ENCODE results near the gene PSMF1.

The PSMF1 gene

GRCh38 chr20:1186367-1186991 is 68.1 kb downstream of the PSMF1 start:
- H3K27ac ChIP-seq, result no peak overlapping the region
- DNase-seq (ENCODE audit: low read depth, low spot score), result no peak

- DNase-seq (ENCODE audit: low read depth, low spot score), result no peak
- no peak overlapping the region for H3K27ac ChIP-seq
Observed at GRCh38 chr20:1187605-1188171, 69.3 kb downstream of the PSMF1 start.

GRCh38 chr20:1188347-1188746 is 69.9 kb downstream of the PSMF1 start:
- no peak overlapping the region for H3K27ac ChIP-seq
- DNase-seq (ENCODE audit: low read depth, low spot score), result no peak

GRCh38 chr20:1189827-1190226 is 71.4 kb downstream of the PSMF1 start:
- H3K27ac ChIP-seq, result no peak overlapping the region
- DNase-seq (ENCODE audit: low read depth, low spot score), result no peak

GRCh38 chr20:1190847-1191246 is 72.4 kb downstream of the PSMF1 start:
- H3K27ac ChIP-seq, result no peak overlapping the region
- DNase-seq (ENCODE audit: low read depth, low spot score), result no peak

- DNase-seq (ENCODE audit: low read depth, low spot score), result no peak
- H3K27ac ChIP-seq, result no peak overlapping the region
Observed at GRCh38 chr20:1191299-1191698, 72.9 kb downstream of the PSMF1 start.

GRCh38 chr20:1195226-1195625 is 76.8 kb downstream of the PSMF1 start:
- no peak for DNase-seq (ENCODE audit: low read depth, low spot score)
- no peak overlapping the region for H3K27ac ChIP-seq

- no peak for DNase-seq (ENCODE audit: low read depth, low spot score)
Observed at GRCh38 chr20:1196634-1197033, 78.2 kb downstream of the PSMF1 start.

GRCh38 chr20:1197801-1198200 is 79.4 kb downstream of the PSMF1 start:
- H3K27ac ChIP-seq, result no peak overlapping the region

More at GRCh38 chr20:1196634-1197033, 78.2 kb downstream of the PSMF1 start:
- no peak overlapping the region for H3K27ac ChIP-seq

GRCh38 chr20:1198751-1199150 is 80.3 kb downstream of the PSMF1 start:
- no peak for DNase-seq (ENCODE audit: low read depth, low spot score)
- no peak overlapping the region for H3K27ac ChIP-seq

More at GRCh38 chr20:1197801-1198200, 79.4 kb downstream of the PSMF1 start:
- no peak for DNase-seq (ENCODE audit: low read depth, low spot score)

GRCh38 chr20:1199212-1199873 is 80.9 kb downstream of the PSMF1 start:
- no peak for DNase-seq (ENCODE audit: low read depth, low spot score)

GRCh38 chr20:1199964-1200363 is 81.6 kb downstream of the PSMF1 start:
- H3K27ac ChIP-seq, result no peak overlapping the region
- no peak for DNase-seq (ENCODE audit: low read depth, low spot score)

More at GRCh38 chr20:1199212-1199873, 80.9 kb downstream of the PSMF1 start:
- H3K27ac ChIP-seq, result no peak overlapping the region

GRCh38 chr20:1202762-1203504 is 84.5 kb downstream of the PSMF1 start, which contains the start of gene C20orf202:
TSS of gene C20orf202 (plus strand) at chr20:1203454. CDS start at chr20:1203586, 132 bp downstream.
- DNase-seq (ENCODE audit: low read depth, low spot score), result no peak
- no peak within 1 kb of the TSS for H3K27ac ChIP-seq

- no peak for DNase-seq (ENCODE audit: low read depth, low spot score)
- H3K27ac ChIP-seq, result no peak overlapping the region
Observed at GRCh38 chr20:1203630-1204029, 85.2 kb downstream of the PSMF1 start.

- no peak for DNase-seq (ENCODE audit: low read depth, low spot score)
- H3K27ac ChIP-seq, result no peak overlapping the region
Observed at GRCh38 chr20:1204113-1204512, 85.7 kb downstream of the PSMF1 start.

GRCh38 chr20:1204576-1204975 is 86.2 kb downstream of the PSMF1 start:
- no peak for DNase-seq (ENCODE audit: low read depth, low spot score)
- no peak overlapping the region for H3K27ac ChIP-seq

- DNase-seq (ENCODE audit: low read depth, low spot score), result no peak
- no peak overlapping the region for H3K27ac ChIP-seq
Observed at GRCh38 chr20:1205802-1206201, 87.4 kb downstream of the PSMF1 start.

GRCh38 chr20:1206366-1207148 is 88.2 kb downstream of the PSMF1 start:
- DNase-seq (ENCODE audit: low read depth, low spot score), result no peak
- H3K27ac ChIP-seq, result no peak overlapping the region

GRCh38 chr20:1207293-1207878 is 89.0 kb downstream of the PSMF1 start:
- H3K27ac ChIP-seq, result no peak overlapping the region

More at GRCh38 chr20:1207293-1207878, 89.0 kb downstream of the PSMF1 start:
- no peak for DNase-seq (ENCODE audit: low read depth, low spot score)
